HepG2 (cell line): ENCODE measurements around the gene ZFP42. TPM values are rescaled to one million over a fixed set of nuclear protein-coding genes. Genes with fewer than 3 reads are reported as not detected.

Source experiments
- ATAC-seq: fragments of 200-7000 bp; cut with Tn5 transposase; 3 replicates; pipeline ENCODE4 v1.9.1; 2020; ENCODE audit warnings: mild to moderate bottlenecking, moderate library complexity
- BruUV-seq: library from RNA; stranded (reverse); fragments of 400-500 nt; replicated peaks from 2 replicates; lab custom pipeline; 2021; lab: Mats Ljungman, UMichigan
- CTCF ChIA-PET: fragments of 300-600 bp; formaldehyde crosslinking; extraction: SDS; loops from one replicate; lab custom pipeline; 2021; ENCODE audit warnings: low total read pairs, inconsistent platforms, low intra/inter-chr PET ratio; lab: Yijun Ruan, JAX
- POLR2A ChIA-PET: fragments of 350-600 bp; sonication (Branson Sonifier 250); formaldehyde crosslinking; loops from one replicate; lab custom pipeline; 2020; ENCODE audit warnings: antibody characterized with exemption, inconsistent platforms; lab: Yijun Ruan, JAX
- DNase-seq: peaks from one replicate; pipeline ENCODE4 v3.0.0-alpha.2; 2015; ENCODE audit warnings: low spot score
- FAIRE-seq: peaks from 3 replicates; lab custom pipeline; 2011; peaks lifted over from hg19 to GRCh38; lab: Jason Lieb, UNC
- H2AFZ ChIP-seq: one replicate; pipeline ENCODE4 v1.6.1; 2011; ENCODE audit warnings: low read length, inconsistent platforms
- H3K27ac ChIP-seq: fragments of 300-600 bp; 3 replicates; pipeline ENCODE4 v1.8.0; 2011; ENCODE audit warnings: mixed run types, mild to moderate bottlenecking, mixed read lengths, low read length, inconsistent platforms; ENCODE audit not compliant: insufficient read depth; ENCODE audit errors: extremely low read length
- H3K27me3 ChIP-seq, 2 experiments: fragments of 200-600 bp in 1 of 2; 2 replicates in 1 of 2; 3 replicates in 1 of 2; pipeline versions ENCODE4 v1.6.0 to v1.8.0; 2011; ENCODE audit warnings: low read length in 2 of 2, mild to moderate bottlenecking in 2 of 2, moderate library complexity in 2 of 2, inconsistent platforms in 1 of 2; ENCODE audit not compliant: insufficient read depth in 2 of 2, control insufficient read depth in 1 of 2
- H3K36me3 ChIP-seq, 2 experiments: fragments of 200-600 bp in 1 of 2; replicated peaks in 1 of 2; 2 replicates in 1 of 2; 3 replicates in 1 of 2; pipeline versions ENCODE4 v1.5.1 to v1.8.0; 2011; ENCODE audit warnings: low read length in 2 of 2, inconsistent platforms in 1 of 2; ENCODE audit not compliant: insufficient read depth in 2 of 2, control insufficient read depth in 1 of 2
- H3K4me1 ChIP-seq: 2 replicates; pipeline ENCODE4 v1.5.1; 2012; ENCODE audit warnings: low read length, inconsistent platforms; ENCODE audit not compliant: insufficient read depth
- H3K4me2 ChIP-seq: 2 replicates; pipeline ENCODE4 v1.6.0; 2011; ENCODE audit warnings: low read depth, low read length, inconsistent platforms
- H3K4me3 ChIP-seq, 3 experiments: fragments of 200-600 bp in 1 of 3; sonication (generic), shearing (Covaris generic) in 1 of 3; replicated peaks in 1 of 3; 2 replicates each; pipeline ENCODE4 v1.5.1; 2011 to 2016; ENCODE audit warnings: low read length in 3 of 3, inconsistent platforms in 2 of 3, low read depth in 2 of 3, mild to moderate bottlenecking in 2 of 3, control low read depth in 1 of 3, mixed read lengths in 1 of 3; ENCODE audit not compliant: insufficient read depth in 1 of 3
- H3K79me2 ChIP-seq: one replicate; pipeline ENCODE4 v1.6.1; 2011; ENCODE audit warnings: low read length, inconsistent platforms; ENCODE audit not compliant: insufficient read depth
- H3K9ac ChIP-seq: 2 replicates; pipeline ENCODE4 v1.6.0; 2011; ENCODE audit warnings: mild to moderate bottlenecking, low read depth, low read length, inconsistent platforms; ENCODE audit not compliant: insufficient read depth
- H3K9me3 ChIP-seq: 2 replicates; pipeline ENCODE4 v1.5.1; 2012; ENCODE audit warnings: mild to moderate bottlenecking, low read length
- H4K20me1 ChIP-seq: 2 replicates; pipeline ENCODE4 v1.6.0; 2011; ENCODE audit warnings: inconsistent platforms, mild to moderate bottlenecking, low read length, moderate library complexity; ENCODE audit not compliant: insufficient read depth
- ASH2L ChIP-seq: fragments of 300-600, 200-600 bp; sonication (generic); IDR thresholded peaks from 2 replicates; pipeline ENCODE4 v1.7.0; 2017; ENCODE audit warnings: low read depth, mild to moderate bottlenecking, moderate library complexity, mixed read lengths, low read length; ENCODE audit not compliant: insufficient read length
- HOXA3 ChIP-seq: sonication (generic); formaldehyde crosslinking; IDR thresholded peaks from 2 replicates; pipeline ENCODE4 v1.5.0; 2020; ENCODE audit warnings: missing genetic modification reagents
- KDM3A ChIP-seq: IDR thresholded peaks from 2 replicates; pipeline ENCODE4 v1.6.1; 2018; ENCODE audit warnings: low read depth, missing compliant biosample characterization
- SMAD9 ChIP-seq: sonication (generic); formaldehyde crosslinking; IDR thresholded peaks from 2 replicates; pipeline ENCODE4 v1.5.1; 2020; ENCODE audit warnings: mild to moderate bottlenecking, missing genetic modification reagents
- SRSF4 ChIP-seq: fragments of 200-400 bp; formaldehyde crosslinking; IDR thresholded peaks from one replicate; pipeline ENCODE4 v1.6.1; 2018; ENCODE audit warnings: mild to moderate bottlenecking, low read depth, low read length, moderate library complexity; ENCODE audit not compliant: poor library complexity, severe bottlenecking
- ZKSCAN1 ChIP-seq: fragments of 150-350 bp; IDR thresholded peaks from 2 replicates; pipeline ENCODE4 v1.6.1; 2014; ENCODE audit warnings: low read length
- ZSCAN9 ChIP-seq: IDR thresholded peaks from 2 replicates; pipeline ENCODE4 v1.6.1; 2016; ENCODE audit warnings: borderline replicate concordance
- WGBS: methylation state at CpG from one replicate; pipeline ENCODE4 v1.1.6; 2017; ENCODE audit warnings: low lambda C conversion rate; 5-methylcytosine and 5-hydroxymethylcytosine counted together
- in situ Hi-C: cut with HindIII; loops from 2 replicates; pipeline ENCODE4 v1.10.0; 2017; ENCODE audit warnings: low pct_unique_long_range_greater_than_20kb; ENCODE audit not compliant: extremely low pct_ligation_motif_present
- intact Hi-C: fragments of 100-400 bp; cut with micrococcal nuclease; formaldehyde crosslinking; loops from one replicate; pipeline ENCODE4 v1.10.0; 2022; ENCODE audit not compliant: unreplicated experiment
- polyA plus RNA-seq, 8 experiments: library from polyadenylated mRNA; depleted of rRNA in 3 of 8; stranded (reverse) in 7 of 8; unstranded in 1 of 8; fragments of >200 nt; fragmentation: Illumina TruSeq in 4 of 8; extraction: Trizol in 4 of 8; gene quantifications; 2 replicates each; pipeline versions ENCODE4 v1.2.1 to v1.2.3, GENCODE V29; 2011 to 2016; ENCODE audit warnings: low read depth in 4 of 8, missing spikeins in 1 of 8, mixed read lengths in 1 of 8; ENCODE audit not compliant: insufficient read depth in 1 of 8
- total RNA-seq, 5 experiments: library from RNA; depleted of rRNA; stranded (reverse); fragments of >200 nt; fragmentation: Illumina TruSeq; extraction: Trizol; gene quantifications; 2 replicates each; pipeline ENCODE4 v1.2.3, GENCODE V29; 2016; ENCODE audit warnings: low read depth in 1 of 5
- TF ChIP-seq, protein P1 (sequence below): sonication (generic); formaldehyde crosslinking; IDR thresholded peaks from 2 replicates; pipeline ENCODE4 v1.5.0; 2020; ENCODE audit warnings: missing genetic modification reagents

ZFP42 gene
- total and polyA plus RNA-seq, 2 of the 13 experiments (the other 11 are each of a cell fraction or from before 2014, with no cell fraction given), result not detected

DNA sequence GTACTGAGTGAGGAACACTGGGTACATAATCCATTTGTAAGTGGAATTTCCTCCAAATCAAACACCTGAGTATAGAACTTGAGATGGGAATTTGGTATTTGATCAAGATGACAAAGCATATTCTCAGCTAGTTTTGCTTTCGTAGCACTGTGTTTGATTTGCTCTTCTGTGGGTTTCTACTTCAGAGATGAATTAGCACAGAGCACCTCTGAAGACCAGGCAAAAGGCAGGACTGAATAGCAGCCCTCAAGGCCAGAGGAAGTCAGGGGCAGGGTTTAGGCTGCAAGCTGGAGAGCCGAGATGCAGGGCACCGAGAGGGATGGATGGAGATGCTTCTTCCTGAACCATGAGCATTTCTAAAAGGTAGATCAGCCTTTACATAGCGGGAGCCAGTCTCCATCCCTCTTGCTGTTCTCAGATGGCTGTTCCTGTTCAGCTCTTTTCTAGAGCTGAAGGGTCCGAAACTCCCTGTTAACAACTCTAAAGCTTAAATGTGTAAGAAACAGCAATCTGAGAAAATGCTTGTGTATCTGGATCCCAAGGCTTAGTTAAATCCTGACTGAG is 10.8 kb downstream of the ZFP42 start:
- no peaks in the 10 kb centered on the region for H3K36me3 ChIP-seq
- TF ChIP-seq ASH2L, result no peak
- TF ChIP-seq ZSCAN9, result no peak
- no peak for TF ChIP-seq HOXA3 (CRISPR knock-in tag)
- TF ChIP-seq SMAD9, result no peak
- TF ChIP-seq KDM3A (CRISPR knock-in tag), result no peak
- TF ChIP-seq, protein P1, sequence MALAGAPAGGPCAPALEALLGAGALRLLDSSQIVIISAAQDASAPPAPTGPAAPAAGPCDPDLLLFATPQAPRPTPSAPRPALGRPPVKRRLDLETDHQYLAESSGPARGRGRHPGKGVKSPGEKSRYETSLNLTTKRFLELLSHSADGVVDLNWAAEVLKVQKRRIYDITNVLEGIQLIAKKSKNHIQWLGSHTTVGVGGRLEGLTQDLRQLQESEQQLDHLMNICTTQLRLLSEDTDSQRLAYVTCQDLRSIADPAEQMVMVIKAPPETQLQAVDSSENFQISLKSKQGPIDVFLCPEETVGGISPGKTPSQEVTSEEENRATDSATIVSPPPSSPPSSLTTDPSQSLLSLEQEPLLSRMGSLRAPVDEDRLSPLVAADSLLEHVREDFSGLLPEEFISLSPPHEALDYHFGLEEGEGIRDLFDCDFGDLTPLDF (CRISPR knock-in tag), result no peak
- H3K4me1 ChIP-seq, result no peaks in the 10 kb centered on the region
- no peaks in the 10 kb centered on the region for H4K20me1 ChIP-seq
- no peak overlapping the region for H3K4me3 ChIP-seq
- peaks cover 0 to 8% of the 10 kb centered on the region in 2 experiments; a peak in 2 of 5 replicates for H3K27me3 ChIP-seq
- H3K27ac ChIP-seq, result no peak overlapping the region
- in situ Hi-C loops, result no loop called here
- no TSS peak for BruUV-seq
- no peak for FAIRE-seq
- H3K79me2 ChIP-seq, result peaks cover 2% of the 10 kb centered on the region
- intact Hi-C loops, result no loop called here
- H3K9me3 ChIP-seq, result no peaks in the 10 kb centered on the region
- ATAC-seq, result no peak
- ChIA-PET POLR2A (no interaction called here), CTCF (no interaction called here)
- no peak overlapping the region for H3K4me2 ChIP-seq
- no peak for DNase-seq
- no peak overlapping the region for H3K9ac ChIP-seq
- H2AFZ ChIP-seq, result no peak overlapping the region
- 9% methylated on average over 5 of the region's 5 CpGs for WGBS

DNA sequence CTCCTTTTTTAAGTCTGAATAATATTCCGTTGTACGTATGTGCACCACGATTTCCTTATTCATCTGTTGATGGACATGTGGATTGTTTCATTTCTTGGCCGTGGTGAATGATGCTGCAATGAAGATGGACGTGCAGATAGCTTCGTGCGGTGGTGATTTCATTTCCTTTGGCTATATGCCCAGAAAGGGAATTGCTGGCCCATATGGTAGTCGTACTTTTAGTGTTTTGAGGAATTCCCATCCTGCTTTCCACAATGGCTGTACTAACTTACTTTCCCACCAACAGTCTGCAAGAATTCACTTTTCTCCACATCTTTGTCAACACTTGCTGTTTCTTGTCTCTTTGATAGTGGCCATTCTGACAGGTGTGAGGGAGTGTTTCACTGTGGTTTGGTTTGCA is 12.8 kb downstream of the ZFP42 start:
- Histone ChIP-seq H3K36me3 (no peaks in the 10 kb centered on the region), H4K20me1 (no peaks in the 10 kb centered on the region), H3K9me3 (no peaks in the 10 kb centered on the region), H3K9ac (no peak overlapping the region), H3K27ac (no peak overlapping the region), H2AFZ (no peak overlapping the region), H3K4me2 (no peak overlapping the region), H3K27me3 (peaks cover 0 to 3% of the 10 kb centered on the region in 2 experiments; a peak in 1 of 5 replicates), H3K79me2 (peaks cover 2% of the 10 kb centered on the region), H3K4me1 (no peaks in the 10 kb centered on the region), H3K4me3 (no peak overlapping the region)
- no peak for TF ChIP-seq SRSF4
- no peak for TF ChIP-seq ZKSCAN1
- ChIA-PET CTCF (no interaction called here), POLR2A (no interaction called here)
- no peak for ATAC-seq
- no peak for DNase-seq
- in situ Hi-C loops, result no loop called here
- 11% methylated on average over 8 of the region's 8 CpGs for WGBS
- no peak for FAIRE-seq
- intact Hi-C loops, result no loop called here
- no TSS peak for BruUV-seq
